Endometrial microvascular endothelial cells (primary cell): Measurements from ENCODE around the gene EIF4A2. TPM values are rescaled to one million over a fixed set of nuclear protein-coding genes. Genes with fewer than 3 reads are reported as not detected.
"Not testable (repeated sequence)": the region's sequence is repeated elsewhere in the genome, so short reads cannot be mapped to it uniquely, and the experiment has no call there.

ENCODE experiments used
- in situ Hi-C: cut with HindIII; loops from 2 replicates; pipeline ENCODE4 v1.10.0; 2017; ENCODE audit warnings: low sequenced_read_pairs, low pct_unique_long_range_greater_than_20kb; ENCODE audit errors: inconsistent ontology term
- total RNA-seq: library from RNA; depleted of rRNA; stranded (reverse); fragments of >200 nt; gene quantifications from one replicate; pipeline ENCODE4 v1.2.3, GENCODE V29; 2015; ENCODE audit errors: inconsistent ontology term

Gene EIF4A2
- total RNA-seq, 1 donor from 2014 or later: 238 TPM

DNA sequence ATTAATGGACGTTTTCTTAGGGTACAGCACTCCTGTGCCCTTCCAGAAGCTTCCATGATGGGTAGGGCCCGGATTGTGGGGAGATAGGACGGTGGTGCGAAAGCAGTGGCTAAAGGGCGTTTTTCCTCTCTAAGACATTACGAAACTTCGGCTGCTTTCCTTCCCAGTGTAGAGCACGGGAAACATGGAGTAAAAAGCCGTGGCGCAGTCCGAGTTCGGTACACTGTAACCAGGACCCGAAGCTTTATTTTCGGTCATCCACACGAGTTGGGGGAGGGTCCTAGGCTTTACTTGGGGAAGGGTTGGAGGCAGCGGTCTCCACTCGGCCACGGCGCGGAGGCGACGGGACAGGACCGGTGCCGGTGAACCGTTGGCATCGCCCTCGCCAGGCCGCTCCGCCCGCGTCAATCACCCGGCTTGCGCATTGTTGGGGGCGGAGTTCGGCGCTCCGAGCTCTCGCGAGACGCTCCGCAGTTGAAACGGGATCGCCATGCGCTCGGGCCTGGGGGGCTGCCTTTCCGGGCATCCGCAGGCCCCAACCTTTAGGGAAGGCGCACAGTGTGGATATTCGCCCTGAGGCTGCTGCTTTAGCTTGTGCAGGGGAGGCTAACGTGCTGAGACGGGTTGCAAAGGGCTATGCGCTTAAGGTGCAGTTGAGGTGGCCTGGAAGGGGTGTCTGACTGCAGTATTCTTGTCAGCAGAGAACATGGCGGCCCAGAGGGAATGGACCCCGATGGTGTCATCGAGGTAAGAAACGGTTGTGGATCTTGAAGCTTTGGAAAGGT, 546 bp downstream of the EIF4A2 start:
- in situ Hi-C loops: no loop called here

DNA sequence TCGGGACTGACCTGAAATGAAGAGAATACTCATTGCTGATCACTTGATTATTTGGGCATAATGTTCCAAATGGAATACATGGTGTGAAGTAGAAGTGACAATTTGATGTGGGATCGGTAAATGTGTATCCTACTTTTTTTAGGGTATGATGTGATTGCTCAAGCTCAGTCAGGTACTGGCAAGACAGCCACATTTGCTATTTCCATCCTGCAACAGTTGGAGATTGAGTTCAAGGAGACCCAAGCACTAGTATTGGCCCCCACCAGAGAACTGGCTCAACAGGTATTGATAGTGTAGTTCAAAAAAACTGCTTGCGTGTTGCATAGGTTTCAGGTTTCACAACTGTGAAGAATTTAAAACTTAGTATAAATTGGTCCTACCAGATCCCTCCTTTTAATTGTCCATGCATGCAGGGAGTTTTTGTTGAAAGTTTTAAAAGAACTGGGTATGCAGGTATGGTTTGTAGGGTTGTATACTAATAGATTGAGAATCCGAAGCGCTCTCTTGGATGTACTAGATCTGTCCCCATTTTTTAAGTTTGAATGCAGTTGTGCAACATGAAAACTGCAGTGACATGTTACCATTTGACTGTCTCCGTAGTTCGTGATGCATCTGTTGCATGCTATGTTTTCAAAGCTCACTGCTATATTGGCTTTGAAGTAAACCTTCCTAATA, 1.6 kb downstream of the EIF4A2 start:
- in situ Hi-C loops: no loop called here

DNA sequence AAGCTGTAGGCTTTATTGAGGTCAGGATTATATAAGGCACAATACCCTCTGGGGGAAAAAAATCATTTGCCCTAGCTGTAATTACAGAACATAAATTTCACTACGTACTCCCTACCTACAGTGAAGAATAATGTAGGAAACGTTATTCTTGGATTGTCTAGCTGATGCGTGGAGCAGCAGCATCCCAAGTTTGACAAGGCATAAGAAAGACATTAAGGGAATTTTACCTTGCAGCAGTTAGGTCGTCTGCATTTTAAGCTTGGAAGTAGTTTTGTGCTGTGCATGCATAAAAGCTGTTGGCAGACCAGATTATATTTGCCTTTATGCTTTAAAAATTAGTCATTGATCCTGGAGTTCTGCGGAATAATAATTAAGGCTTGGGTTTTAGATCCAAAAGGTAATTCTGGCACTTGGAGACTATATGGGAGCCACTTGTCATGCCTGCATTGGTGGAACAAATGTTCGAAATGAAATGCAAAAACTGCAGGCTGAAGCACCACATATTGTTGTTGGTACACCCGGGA, 2.2 kb downstream of the EIF4A2 start:
- in situ Hi-C loops: no loop called here

DNA sequence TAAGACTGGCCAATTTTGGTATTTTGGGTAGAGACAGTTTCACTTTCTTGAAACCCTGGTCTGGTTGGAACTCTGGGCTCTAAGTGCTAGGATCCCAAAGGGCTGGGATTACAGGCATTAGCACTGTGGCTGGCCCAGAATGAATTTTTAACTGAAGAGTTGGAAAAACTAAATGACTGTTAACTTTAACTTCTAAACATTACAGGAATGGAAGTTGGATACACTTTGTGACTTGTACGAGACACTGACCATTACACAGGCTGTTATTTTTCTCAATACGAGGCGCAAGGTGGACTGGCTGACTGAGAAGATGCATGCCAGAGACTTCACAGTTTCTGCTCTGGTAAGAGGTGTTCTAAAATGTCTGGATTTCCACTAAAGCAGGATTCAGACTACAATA, 3.5 kb downstream of the EIF4A2 start:
- in situ Hi-C loops: no loop called here

DNA sequence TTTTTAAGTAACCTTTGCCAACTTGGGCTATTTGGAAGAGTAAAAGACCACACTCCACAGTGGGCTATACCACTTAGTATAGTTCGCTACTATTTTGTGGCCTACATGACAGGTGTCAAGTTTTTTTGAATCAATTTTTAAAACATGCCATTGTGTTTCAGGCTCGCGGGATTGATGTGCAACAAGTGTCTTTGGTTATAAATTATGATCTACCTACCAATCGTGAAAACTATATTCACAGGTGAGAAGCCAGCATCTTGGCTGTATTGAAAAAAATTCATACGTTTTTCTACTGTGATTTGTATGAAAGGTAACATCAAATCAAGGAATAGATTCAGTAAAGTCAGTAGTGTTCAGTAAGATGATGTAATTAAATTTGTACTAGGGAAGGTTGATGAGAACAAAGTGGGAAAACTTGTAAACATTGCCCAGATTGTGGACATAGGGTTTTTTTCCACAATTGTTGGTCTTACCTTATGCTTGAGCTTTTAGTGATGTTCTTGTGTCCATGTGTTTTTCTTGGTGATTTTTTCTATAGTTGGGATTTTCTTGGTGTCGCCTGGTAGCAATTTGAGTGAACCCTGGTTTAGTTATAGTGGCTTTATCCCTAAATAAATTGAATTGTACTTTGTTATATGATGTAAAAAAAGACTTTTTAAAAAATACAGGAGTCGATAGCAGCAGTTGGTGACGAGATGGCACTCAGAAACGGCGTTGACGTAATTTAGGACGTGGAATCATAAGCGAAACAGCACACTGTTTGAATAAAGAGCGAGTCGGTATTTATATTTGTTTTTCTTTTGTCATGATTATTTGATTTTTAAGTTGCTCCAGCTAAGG, 4.5 kb downstream of the EIF4A2 start:
- in situ Hi-C loops: no loop called here

DNA sequence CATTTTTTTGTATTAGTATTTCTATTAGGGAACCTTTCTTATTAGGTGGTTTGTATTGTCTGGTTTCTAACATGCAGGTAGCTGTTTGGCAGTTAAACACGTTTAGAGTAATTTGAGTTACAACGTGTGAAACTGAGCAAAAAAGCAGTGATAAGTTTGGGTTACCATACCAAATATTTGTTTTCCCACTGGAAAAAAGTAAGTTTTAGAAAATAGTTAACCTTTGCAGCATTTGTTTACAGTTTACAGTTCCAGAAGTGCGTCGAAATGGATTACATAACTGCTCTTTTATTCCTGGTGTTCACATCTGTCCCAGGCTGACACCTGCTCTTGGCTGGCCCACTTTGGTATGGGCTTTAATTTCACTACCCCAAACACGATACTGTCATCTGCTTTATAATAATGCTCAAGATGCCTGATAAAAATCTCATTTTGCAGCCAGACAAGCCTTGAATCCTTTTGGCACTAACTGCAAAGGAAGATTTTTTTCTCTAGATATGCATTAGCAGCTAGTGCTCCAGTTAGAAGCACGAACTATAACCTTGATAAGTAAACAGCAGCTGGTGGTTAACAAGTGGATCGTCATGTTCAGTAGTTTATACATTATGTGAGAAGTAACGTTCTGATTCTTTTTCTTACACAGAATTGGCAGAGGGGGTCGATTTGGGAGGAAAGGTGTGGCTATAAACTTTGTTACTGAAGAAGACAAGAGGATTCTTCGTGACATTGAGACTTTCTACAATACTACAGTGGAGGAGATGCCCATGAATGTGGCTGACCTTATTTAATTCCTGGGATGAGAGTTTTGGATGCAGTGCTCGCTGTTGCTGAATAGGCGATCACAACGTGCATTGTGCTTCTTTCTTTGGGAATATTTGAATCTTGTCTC, 5.3 kb downstream of the EIF4A2 start:
- in situ Hi-C loops: no loop called here

DNA sequence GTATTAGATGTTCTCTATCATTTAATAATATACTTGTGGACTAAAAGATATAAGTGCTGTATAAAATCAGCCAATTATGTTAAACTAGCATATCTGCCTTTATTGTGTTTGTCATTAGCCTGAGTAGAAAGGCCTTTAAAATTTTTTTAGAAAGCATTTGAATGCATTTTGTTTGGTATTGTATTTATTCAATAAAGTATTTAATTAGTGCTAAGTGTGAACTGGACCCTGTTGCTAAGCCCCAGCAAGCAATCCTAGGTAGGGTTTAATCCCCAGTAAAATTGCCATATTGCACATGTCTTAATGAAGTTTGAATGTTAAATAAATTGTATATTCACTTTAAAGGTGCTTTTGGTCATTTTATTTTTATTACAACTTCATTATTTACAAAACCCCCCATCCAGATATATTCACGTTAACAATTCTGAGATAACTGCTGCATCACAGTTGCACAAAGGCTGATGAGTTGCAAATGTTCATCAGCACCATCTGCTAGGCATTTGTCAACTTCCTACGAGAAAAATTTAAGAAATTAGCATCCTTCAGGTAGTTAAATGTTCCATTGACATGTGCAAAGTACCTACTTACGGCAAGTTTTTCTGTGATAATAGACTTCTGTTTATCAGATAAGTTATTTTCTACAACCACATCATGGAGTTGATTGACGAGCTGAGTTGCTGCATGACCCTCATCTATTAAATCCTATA, 6.3 kb downstream of the EIF4A2 start:
- in situ Hi-C loops: no loop called here

DNA sequence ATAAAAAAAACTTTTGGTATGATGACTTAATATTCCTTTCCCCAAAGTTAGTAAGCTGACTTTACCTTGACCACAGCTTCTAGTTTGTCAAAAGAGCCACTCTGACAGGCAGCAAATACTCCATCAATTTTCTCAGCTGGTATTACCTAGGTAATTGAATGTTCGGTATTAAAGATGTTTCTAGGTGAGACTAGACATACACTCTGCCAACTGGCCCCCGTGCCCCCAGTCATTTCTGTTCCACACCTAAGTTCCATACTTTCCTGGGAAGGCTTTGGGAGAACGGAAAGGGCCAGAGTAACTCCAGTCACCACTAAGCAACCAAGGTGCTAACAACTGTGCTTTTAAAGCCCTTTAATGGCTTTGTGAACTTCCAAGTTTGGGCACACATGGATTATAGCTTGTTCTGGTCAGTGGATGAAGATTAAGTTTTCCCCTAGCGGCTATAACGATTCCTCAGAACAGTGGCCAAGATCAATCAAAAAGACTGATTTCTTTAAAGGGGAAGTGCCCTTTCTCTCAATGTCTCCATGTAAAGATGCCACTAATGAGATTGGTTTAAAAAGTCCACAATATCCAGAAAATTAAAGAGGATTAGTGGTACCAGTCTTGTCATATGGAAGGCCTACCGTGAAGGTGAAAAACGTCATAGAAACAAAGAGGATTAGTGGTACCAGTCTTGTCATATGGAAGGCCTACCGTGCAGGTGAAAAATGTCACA, 7.0 kb downstream of the EIF4A2 start:
- in situ Hi-C loops: no loop called here

DNA sequence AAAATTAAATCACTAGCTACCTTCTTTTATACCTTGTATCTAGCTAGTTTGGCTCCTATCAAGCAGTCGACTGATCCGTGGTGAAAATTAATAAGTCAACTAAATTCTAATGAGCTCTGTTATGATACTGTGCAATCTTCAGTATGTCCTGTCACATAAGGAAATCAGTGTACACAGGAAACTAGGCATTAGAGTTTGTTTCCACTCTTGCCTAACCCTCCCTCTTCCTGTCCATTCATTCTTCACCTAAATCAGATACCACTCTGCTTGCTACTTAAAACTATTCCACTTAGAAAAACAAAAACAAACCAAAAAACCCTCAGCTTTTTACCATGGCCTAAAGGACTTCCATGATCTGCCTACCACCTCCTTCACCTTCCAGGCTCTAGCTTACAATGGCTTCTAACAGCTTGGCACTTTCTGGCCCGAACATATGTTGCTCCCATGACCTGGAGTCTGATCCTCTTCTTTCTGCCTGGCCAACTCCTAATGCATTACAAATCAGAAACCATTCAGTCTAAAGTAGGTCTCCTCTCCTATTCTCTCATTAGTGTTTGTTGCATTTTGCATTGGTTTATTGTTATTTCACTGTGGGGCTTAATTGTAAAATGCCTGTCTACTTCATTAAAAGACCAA, 15.0 kb downstream of the EIF4A2 start:
- in situ Hi-C loops: no loop called here

DNA sequence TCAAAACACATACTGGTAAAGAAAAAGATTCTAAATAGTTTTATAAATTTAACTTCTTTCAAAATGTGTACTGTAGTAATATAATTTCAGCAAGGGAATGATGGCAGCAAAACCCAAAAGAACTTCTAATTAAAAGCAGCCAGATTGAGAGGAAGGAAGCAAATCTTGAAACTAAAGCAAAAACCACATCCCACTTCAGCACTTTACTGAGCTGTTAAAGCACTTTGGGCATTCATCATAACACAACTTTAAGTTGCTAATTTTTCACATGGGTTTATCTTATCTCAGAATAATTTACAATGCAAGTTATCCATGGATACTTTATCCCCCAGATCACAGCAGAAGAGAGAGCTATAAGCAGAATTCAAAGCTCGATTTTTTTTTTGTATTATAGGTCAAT, 16.9 kb downstream of the EIF4A2 start:
- in situ Hi-C loops: no loop called here

DNA sequence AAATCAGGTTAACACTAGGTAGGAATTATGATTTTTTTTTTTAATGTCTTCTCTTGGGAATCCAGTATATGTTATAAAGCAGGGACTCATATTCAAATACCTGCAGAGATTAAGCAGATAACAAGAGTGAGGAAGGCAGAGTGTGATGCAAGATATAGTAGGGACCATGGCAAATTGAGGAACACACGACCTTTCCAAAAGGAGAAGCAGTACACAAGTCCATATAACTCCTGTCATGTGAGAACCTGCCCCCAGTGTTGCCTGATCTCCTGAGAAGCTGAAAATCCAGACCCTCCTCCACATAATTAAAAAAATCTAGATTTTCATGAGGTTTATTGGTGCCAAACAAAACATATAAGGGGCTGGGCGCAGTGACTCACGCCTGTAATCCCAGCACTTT, 19.3 kb downstream of the EIF4A2 start:
- in situ Hi-C loops: no loop called here

DNA sequence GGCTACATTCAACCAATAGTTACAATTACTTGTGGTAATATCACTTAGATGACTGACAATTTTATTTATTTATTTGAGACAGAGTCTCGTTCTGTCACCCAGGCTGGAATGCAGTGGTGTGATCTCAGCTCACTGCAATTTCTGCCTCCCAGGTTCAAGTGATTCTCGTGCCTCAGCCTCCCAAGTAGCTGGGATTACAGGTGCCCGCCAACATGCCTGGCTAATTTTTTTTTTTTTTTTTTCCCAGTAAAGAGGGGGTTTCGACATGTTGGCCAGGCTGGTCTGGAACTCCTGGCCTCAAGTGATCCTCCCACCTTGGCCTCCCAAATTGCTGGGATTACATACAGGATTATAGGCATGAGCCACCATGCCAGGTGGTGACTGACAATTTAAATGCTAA, 20.1 kb downstream of the EIF4A2 start:
- in situ Hi-C loops: not testable (repeated sequence)

DNA sequence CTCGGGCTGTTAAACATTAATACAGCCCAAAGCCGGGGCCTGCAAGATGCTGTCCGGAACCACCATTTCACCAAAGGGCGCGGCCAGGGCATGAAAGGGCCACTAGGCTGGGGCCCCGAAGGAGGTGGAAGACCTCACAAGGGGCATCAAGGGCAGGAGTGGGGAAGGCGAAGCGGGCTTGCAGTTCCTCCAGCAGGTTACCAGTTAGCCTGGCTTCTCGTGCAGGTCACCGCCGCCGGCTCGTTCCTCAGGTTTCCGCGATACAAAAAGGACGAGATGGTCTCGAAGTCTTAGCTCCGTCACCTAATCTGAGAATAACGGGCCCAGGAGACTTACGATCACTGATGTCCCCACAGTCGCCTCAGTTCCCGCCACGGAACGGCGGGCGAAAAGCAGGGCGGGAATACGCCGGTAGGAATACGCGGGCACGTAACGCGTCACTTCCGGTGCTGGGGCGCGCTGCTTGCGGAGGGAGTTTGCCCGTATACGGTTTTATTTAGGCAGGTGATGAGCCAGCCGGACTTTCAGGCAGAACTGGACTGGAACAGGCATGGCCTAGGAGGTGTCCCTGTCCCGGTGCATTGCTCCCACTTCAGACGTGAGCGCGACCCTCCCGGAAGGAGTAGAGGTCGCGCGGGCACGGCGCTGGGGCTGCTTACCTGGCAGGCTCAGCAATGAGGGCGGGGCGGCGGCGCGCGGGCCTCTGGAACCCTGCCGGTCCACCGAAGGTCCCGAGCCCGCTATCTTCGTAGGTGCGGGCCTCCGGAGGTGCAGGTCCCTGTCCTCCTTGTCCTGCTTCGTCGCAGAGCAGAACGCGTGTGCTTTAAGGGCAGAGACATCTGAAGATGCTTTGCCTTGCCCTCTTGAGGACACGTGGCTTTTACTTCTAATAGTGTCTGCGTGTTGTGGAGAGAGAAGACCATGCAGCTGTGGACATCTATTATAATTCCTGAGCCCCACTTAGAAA, 23.0 kb downstream of the EIF4A2 start, which contains the start of gene RFC4:
TSS of gene RFC4 (minus strand) at position 394 of the 967 bp plus-strand sequence. CDS start 1,769 bp downstream, outside the sequence.
- in situ Hi-C loops: no loop called here

DNA sequence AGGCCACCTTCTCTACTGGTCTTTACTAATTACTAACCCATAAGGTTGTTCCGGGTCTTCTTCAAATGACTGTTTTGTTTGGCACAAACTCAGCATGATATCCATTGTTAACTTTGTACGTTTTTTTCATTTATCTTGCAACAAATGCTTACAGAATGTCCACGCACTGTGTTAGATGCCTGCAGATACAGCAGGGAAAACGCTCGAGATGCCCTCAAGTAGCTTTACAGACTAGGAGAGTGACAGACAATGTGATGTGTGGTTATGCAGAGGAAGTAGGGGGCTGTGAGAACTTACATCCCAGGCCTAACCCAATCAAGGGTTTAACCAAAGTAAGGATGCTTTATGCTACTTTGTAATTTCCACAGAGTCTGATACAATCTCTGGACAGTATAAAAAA, 23.9 kb downstream of the EIF4A2 start:
- in situ Hi-C loops: no loop called here

DNA sequence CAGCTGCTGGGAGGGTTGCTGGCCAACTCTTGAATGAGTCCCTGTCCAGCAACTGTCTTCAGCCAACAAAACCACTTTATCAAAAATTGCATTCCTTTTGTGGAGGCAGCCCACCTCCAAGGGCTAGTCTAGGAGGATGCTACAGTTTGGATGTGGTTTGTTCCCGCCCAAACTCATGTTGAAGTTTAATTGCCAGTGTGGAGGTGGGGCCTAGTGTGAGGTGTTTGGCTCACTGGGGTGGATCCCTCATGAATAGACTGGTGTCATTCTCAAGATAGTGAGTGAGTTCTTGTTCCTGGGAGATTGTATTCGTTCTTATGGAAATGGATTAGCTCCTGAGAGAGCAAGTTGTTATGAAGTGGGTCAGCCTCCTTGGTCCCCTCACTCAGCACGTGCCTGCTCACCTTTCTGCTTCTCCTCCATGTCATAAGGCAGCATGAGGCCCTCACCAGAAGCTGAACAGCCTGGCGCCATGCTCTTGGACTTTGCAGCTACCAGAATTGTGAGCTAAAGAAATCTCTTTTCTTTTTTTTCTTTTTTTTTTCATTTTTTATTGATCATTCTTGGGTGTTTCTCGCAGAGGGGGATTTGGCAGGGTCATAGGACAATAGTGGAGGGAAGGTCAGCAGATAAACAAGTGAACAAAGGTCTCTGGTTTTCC, 27.1 kb downstream of the EIF4A2 start:
- in situ Hi-C loops: no loop called here
